ENCODE data around the gene TEX22. TPM values are rescaled to one million over a fixed set of nuclear protein-coding genes. Genes with fewer than 3 reads are reported as not detected.

The TEX22 gene
- total RNA-seq, 1 experiment from 2014 or later, result 0.87 TPM

DNA sequence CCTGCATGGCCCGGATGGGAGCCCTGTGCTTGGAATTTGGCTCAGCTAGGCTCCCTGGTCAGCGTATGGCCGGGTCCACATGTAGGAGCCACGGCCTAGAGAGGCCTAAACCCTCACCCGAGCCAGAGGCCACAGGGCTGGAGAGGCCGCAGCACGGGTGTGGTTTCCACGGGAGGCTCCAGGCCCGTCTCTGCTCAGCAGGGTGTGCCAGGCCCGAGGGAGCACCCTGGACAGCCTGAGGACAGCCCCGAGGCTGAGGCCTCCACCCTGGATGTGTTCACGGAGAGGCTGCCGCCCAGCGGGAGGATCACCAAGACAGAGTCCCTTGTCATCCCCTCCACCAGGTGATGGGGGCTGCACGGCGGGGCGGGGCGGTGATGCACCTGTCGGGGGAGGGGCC is 17.6 kb upstream of the TEX22 start:
- POLR2A ChIA-PET, result no interaction called here
- H3K4me1 Mint-ChIP-seq, result peaks cover 7% of the 10 kb centered on the region
- ATAC-seq (no peak), DNase-seq (ENCODE audit: low spot score) (no peak)
- TF ChIP-seq NR1H2 (CRISPR knock-in tag; IDR thresholded peaks at IDR 0.05), result no peak
- no peak for TF ChIP-seq ZNF219 (CRISPR knock-in tag; IDR thresholded peaks at IDR 0.05; ENCODE audit: borderline replicate concordance)
- TF ChIP-seq, protein P1, sequence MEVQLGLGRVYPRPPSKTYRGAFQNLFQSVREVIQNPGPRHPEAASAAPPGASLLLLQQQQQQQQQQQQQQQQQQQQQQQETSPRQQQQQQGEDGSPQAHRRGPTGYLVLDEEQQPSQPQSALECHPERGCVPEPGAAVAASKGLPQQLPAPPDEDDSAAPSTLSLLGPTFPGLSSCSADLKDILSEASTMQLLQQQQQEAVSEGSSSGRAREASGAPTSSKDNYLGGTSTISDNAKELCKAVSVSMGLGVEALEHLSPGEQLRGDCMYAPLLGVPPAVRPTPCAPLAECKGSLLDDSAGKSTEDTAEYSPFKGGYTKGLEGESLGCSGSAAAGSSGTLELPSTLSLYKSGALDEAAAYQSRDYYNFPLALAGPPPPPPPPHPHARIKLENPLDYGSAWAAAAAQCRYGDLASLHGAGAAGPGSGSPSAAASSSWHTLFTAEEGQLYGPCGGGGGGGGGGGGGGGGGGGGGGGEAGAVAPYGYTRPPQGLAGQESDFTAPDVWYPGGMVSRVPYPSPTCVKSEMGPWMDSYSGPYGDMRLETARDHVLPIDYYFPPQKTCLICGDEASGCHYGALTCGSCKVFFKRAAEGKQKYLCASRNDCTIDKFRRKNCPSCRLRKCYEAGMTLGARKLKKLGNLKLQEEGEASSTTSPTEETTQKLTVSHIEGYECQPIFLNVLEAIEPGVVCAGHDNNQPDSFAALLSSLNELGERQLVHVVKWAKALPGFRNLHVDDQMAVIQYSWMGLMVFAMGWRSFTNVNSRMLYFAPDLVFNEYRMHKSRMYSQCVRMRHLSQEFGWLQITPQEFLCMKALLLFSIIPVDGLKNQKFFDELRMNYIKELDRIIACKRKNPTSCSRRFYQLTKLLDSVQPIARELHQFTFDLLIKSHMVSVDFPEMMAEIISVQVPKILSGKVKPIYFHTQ (CRISPR knock-in tag; IDR thresholded peaks at IDR 0.05), result no peak
- TF ChIP-seq ESRRA (CRISPR knock-in tag; IDR thresholded peaks at IDR 0.05; ENCODE audit: borderline replicate concordance), result no peak
- no peak for TF ChIP-seq ZNF317 (CRISPR knock-in tag; IDR thresholded peaks at IDR 0.05; ENCODE audit: borderline replicate concordance, low read depth)
- TF ChIP-seq, protein P2, sequence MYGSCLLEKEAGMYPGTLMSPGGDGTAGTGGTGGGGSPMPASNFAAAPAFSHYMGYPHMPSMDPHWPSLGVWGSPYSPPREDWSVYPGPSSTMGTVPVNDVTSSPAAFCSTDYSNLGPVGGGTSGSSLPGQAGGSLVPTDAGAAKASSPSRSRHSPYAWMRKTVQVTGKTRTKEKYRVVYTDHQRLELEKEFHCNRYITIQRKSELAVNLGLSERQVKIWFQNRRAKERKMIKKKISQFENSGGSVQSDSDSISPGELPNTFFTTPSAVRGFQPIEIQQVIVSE (CRISPR knock-in tag; IDR thresholded peaks at IDR 0.05; ENCODE audit: borderline replicate concordance), result no peak
- no peak for TF ChIP-seq NR2C2 (CRISPR knock-in tag; IDR thresholded peaks at IDR 0.05)
- no peak for TF ChIP-seq ZNF671 (CRISPR knock-in tag; IDR thresholded peaks at IDR 0.05)
- TF ChIP-seq, protein P3, sequence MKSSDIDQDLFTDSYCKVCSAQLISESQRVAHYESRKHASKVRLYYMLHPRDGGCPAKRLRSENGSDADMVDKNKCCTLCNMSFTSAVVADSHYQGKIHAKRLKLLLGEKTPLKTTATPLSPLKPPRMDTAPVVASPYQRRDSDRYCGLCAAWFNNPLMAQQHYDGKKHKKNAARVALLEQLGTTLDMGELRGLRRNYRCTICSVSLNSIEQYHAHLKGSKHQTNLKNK (CRISPR knock-in tag; IDR thresholded peaks at IDR 0.05), result no peak
- CTCF ChIA-PET, result interaction anchor here (0.8 kb wide), 1 partner anchor 10 kb away, joined by 3 read pairs; no protein-coding TSS in a partner anchor
- no peaks in the 10 kb centered on the region; the same call in 1 of the 2 replicates for H3K27me3 Mint-ChIP-seq (ENCODE audit: low read depth)
- H3K27ac Mint-ChIP-seq, result no peak overlapping the region
- peaks cover 19% of the 10 kb centered on the region for H3K36me3 Mint-ChIP-seq
- no peak overlapping the region for H3K4me3 Mint-ChIP-seq
- no peaks in the 10 kb centered on the region for H3K9me3 Mint-ChIP-seq

DNA sequence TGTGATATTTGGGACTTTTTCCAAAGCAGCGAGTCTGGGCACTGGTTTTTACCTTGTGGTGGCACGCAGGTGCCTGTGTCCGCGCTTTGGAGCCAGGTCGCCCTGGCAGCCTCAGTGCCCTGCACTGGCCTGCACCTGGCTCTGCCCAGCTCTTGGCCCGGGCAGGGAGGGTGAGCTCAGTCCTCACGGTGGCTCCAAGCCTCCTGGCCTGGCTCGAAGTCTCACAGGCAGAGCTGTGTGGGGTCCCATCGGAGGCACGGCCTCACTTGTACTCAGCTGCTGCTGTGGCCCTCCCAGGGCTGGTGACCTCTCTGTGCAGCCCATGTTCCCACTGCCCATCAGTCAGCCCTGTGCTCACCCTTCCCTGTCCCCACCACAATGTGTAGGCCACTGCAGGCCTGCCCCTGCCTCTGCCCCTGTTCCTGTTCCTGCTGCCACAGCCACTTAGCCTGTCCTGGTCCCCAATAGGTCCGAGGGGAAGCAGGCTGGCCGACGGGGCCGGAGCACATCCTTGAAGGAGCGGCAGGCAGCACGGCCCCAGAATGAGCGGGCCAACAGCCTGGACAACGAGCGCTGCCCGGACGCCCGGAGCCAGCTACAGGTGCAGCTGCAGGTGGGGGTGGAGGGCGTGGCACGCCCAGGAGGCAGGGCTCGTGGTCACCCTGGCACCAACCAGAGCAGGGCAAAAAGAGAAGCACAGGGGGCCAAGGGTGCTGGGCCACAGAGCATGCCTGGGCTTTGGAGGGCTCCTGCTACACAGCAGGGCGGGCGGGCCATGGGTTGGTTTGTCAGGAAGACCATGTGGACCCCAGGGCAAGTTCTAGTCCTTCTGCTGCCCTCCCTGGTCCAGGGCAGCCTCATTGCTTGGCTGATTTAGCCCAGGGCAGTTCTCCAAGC is 16.6 kb upstream of the TEX22 start:
- peaks cover 19% of the 10 kb centered on the region for H3K36me3 Mint-ChIP-seq
- ChIA-PET CTCF (interaction anchor here (0.8 kb wide), 1 partner anchor 11 kb away, joined by 3 read pairs; no protein-coding TSS in a partner anchor), POLR2A (no interaction called here)
- DNase-seq (ENCODE audit: low spot score) (no peak), ATAC-seq (no peak)
- no peak overlapping the region for H3K4me3 Mint-ChIP-seq
- TF ChIP-seq JAZF1 (CRISPR knock-in tag; IDR thresholded peaks at IDR 0.05) (no peak), CREB1 (CRISPR knock-in tag; IDR thresholded peaks at IDR 0.05) (no peak), NFYB (CRISPR knock-in tag; conservative IDR thresholded peaks at IDR 0.05; ENCODE audit: low read depth) (no peak)
- TF ChIP-seq, protein P4, sequence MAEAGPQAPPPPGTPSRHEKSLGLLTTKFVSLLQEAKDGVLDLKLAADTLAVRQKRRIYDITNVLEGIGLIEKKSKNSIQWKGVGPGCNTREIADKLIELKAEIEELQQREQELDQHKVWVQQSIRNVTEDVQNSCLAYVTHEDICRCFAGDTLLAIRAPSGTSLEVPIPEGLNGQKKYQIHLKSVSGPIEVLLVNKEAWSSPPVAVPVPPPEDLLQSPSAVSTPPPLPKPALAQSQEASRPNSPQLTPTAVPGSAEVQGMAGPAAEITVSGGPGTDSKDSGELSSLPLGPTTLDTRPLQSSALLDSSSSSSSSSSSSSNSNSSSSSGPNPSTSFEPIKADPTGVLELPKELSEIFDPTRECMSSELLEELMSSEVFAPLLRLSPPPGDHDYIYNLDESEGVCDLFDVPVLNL (CRISPR knock-in tag; IDR thresholded peaks at IDR 0.05; ENCODE audit: borderline replicate concordance, low read depth), result no peak
- TF ChIP-seq, protein P5, sequence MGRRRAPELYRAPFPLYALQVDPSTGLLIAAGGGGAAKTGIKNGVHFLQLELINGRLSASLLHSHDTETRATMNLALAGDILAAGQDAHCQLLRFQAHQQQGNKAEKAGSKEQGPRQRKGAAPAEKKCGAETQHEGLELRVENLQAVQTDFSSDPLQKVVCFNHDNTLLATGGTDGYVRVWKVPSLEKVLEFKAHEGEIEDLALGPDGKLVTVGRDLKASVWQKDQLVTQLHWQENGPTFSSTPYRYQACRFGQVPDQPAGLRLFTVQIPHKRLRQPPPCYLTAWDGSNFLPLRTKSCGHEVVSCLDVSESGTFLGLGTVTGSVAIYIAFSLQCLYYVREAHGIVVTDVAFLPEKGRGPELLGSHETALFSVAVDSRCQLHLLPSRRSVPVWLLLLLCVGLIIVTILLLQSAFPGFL (CRISPR knock-in tag; IDR thresholded peaks at IDR 0.05; ENCODE audit: borderline replicate concordance), result no peak
- no peak overlapping the region for H3K27ac Mint-ChIP-seq
- H3K4me1 Mint-ChIP-seq, result no peaks in the 10 kb centered on the region
- H3K27me3 Mint-ChIP-seq (ENCODE audit: low read depth), result no peaks in the 10 kb centered on the region
- no peaks in the 10 kb centered on the region for H3K9me3 Mint-ChIP-seq

Measured in WTC11 (cell line).